Esophagus squamous epithelium (tissue), 5 donors: ENCODE measurements around the gene TCF3. TPM values are rescaled to one million over a fixed set of nuclear protein-coding genes. Genes with fewer than 3 reads are reported as not detected.

Experiments used
- DNase-seq: peaks from one replicate; lab custom pipeline; 2025; lab: John Stamatoyannopoulos, UW
- H3K27ac ChIP-seq, 4 donors: fragments of 200-600 bp; sonication (generic); one replicate each; pipeline ENCODE4 v1.5.1; 2016 to 2019; ENCODE audit warnings: mild to moderate bottlenecking in 1 of 4
- H3K27me3 ChIP-seq, 4 donors: fragments of 200-600 bp; sonication (generic); 1 replicate in 3 of 4; 2 replicates in 1 of 4; pipeline versions ENCODE4 v1.5.1 to v1.6.0; 2017 to 2021; ENCODE audit warnings: antibody characterized with exemption in 1 of 4
- H3K36me3 ChIP-seq, 3 donors: fragments of 200-600 bp; sonication (generic); one replicate each; pipeline ENCODE4 v1.5.1; 2016 to 2019
- H3K4me1 ChIP-seq, 3 donors: fragments of 200-600 bp; sonication (generic); one replicate each; pipeline ENCODE4 v1.5.1; 2017 to 2019
- H3K4me3 ChIP-seq, 4 donors: fragments of 200-600 bp; sonication (generic); 1 replicate in 3 of 4; 2 replicates in 1 of 4; pipeline ENCODE4 v1.5.1; 2016 to 2019; ENCODE audit warnings: mild to moderate bottlenecking in 2 of 4, moderate library complexity in 1 of 4
- H3K9me3 ChIP-seq, 3 donors: fragments of 200-600 bp; sonication (generic); one replicate each; pipeline ENCODE4 v1.5.1; 2016 to 2019
- CTCF ChIP-seq, 6 experiments: fragments of 450-650 bp in 4 of 6; fragments of 200-600 bp in 2 of 6; sonication (generic) in 2 of 6; IDR thresholded peaks; one replicate each; pipeline ENCODE4 v1.5.1; 2016 to 2019; ENCODE audit warnings: antibody characterized with exemption in 6 of 6, mild to moderate bottlenecking in 4 of 6, moderate library complexity in 4 of 6
- POLR2A ChIP-seq, 4 donors: fragments of 450-650 bp; IDR thresholded peaks; one replicate each; pipeline ENCODE4 v1.6.1; 2017; ENCODE audit warnings: antibody characterized with exemption in 4 of 4, mild to moderate bottlenecking in 4 of 4, moderate library complexity in 3 of 4
- WGBS, 2 donors: methylation state at CpG; one replicate each; pipeline ENCODE4 v1.1.5; 2018; 5-methylcytosine and 5-hydroxymethylcytosine counted together
- intact Hi-C: fragments of 100-400 bp; cut with DNase I; formaldehyde crosslinking; loops from one replicate; pipeline ENCODE4 v1.15.0; 2022
- total RNA-seq, 4 donors: library from RNA; depleted of rRNA; stranded (reverse); fragments of >200 nt; gene quantifications; one replicate each; pipeline ENCODE4 v1.1.0, GENCODE V29; 2016
- donor health status: DM: yes; HTN: yes; CAD: no.

Gene TCF3
- total RNA-seq, 4 donors from 2014 or later: 29.9 to 66.0 (median 47.9) TPM

GRCh38 chr19:1629256-1629808, 23.1 kb downstream of the TCF3 start:
- Histone ChIP-seq H3K27ac (no peak overlapping the region), H3K27me3 (no peaks in the 10 kb centered on the region), H3K4me3 (no peak overlapping the region), H3K36me3 (peaks cover 0 to 77% (median 0%) of the 10 kb centered on the region in 3 donors), H3K9me3 (no peaks in the 10 kb centered on the region), H3K4me1 (no peaks in the 10 kb centered on the region)
- 79 to 95% methylated on average over 7 to 8 of the region's 24 CpGs for WGBS, 2 donors
- intact Hi-C loops: no loop called here
- DNase-seq: no peak
- TF ChIP-seq POLR2A (IDR thresholded peaks at IDR 0.05) (no peak), CTCF (IDR thresholded peaks at IDR 0.05) (no peak)

GRCh38 chr19:1627194-1627593, 25.2 kb downstream of the TCF3 start:
- no peak overlapping the region for H3K27ac ChIP-seq
- H3K27me3 ChIP-seq: no peaks in the 10 kb centered on the region
- no peak for DNase-seq
- intact Hi-C loops: no loop called here
- H3K9me3 ChIP-seq: no peaks in the 10 kb centered on the region
- no peaks in the 10 kb centered on the region for H3K4me1 ChIP-seq
- TF ChIP-seq CTCF (IDR thresholded peaks at IDR 0.05) (no peak), POLR2A (IDR thresholded peaks at IDR 0.05) (no peak)
- H3K36me3 ChIP-seq: peaks cover 0 to 78% (median 0%) of the 10 kb centered on the region in 3 donors
- no peak overlapping the region for H3K4me3 ChIP-seq
- WGBS, 2 donors: 100% methylated on average over 1 of the region's 17 CpGs; no CpG with 5 or more reads in 1 of the 2 donors

GRCh38 chr19:1626417-1627010, 25.9 kb downstream of the TCF3 start:
- 73 to 77% methylated on average over 11 to 12 of the region's 32 CpGs for WGBS, 2 donors
- Histone ChIP-seq H3K4me1 (no peaks in the 10 kb centered on the region), H3K27me3 (no peaks in the 10 kb centered on the region), H3K36me3 (peaks cover 0 to 78% (median 0%) of the 10 kb centered on the region in 3 donors), H3K4me3 (no peak overlapping the region), H3K27ac (no peak overlapping the region), H3K9me3 (no peaks in the 10 kb centered on the region)
- DNase-seq: no peak
- intact Hi-C loops: no loop called here
- TF ChIP-seq POLR2A (IDR thresholded peaks at IDR 0.05) (no peak), CTCF (IDR thresholded peaks at IDR 0.05) (no peak)

DNA sequence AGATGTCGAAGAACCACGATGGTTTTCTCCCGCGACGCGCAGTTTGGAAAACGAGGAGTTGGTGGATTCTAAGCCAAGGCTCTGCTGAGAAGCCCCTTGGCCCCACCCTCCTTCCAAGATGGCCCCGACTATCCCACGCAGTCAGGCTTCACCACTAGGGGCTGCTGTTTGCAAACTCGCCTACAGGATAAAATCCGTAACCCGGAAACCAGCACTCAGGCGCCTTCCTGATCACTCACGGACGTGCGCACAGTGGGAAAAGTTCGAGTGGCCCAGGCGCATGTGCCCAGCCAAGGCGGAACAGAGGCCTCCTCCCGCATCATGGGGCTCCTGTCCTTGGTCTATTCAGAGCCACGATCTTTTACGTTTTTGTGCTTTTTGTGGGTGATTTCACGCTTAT, 28.0 kb downstream of the TCF3 start:
- H3K4me3 ChIP-seq: no peak overlapping the region
- TF ChIP-seq CTCF (IDR thresholded peaks at IDR 0.05) (peak in 5 of 6 experiments; percentile 47 to 61 (median 49)), POLR2A (IDR thresholded peaks at IDR 0.05) (no peak)
- intact Hi-C loops: no loop called here
- no peak for DNase-seq
- H3K4me1 ChIP-seq: no peaks in the 10 kb centered on the region
- no peaks in the 10 kb centered on the region for H3K9me3 ChIP-seq
- 82 to 84% methylated on average over 21 to 22 of the region's 23 CpGs for WGBS, 2 donors
- no peak overlapping the region for H3K27ac ChIP-seq
- no peaks in the 10 kb centered on the region for H3K27me3 ChIP-seq
- H3K36me3 ChIP-seq: peaks cover 0 to 81% (median 4%) of the 10 kb centered on the region in 3 donors

GRCh38 chr19:1622541-1622940, 29.9 kb downstream of the TCF3 start:
- intact Hi-C loops: no loop called here
- Histone ChIP-seq H3K27ac (no peak overlapping the region), H3K9me3 (no peaks in the 10 kb centered on the region), H3K27me3 (no peaks in the 10 kb centered on the region), H3K4me1 (no peaks in the 10 kb centered on the region), H3K4me3 (no peak overlapping the region), H3K36me3 (peaks cover 4 to 100% (median 8%) of the 10 kb centered on the region in 3 donors)
- no peak for DNase-seq
- TF ChIP-seq CTCF (IDR thresholded peaks at IDR 0.05): no peak
- TF ChIP-seq POLR2A (IDR thresholded peaks at IDR 0.05): no peak
- 79 to 85% methylated on average over 3 to 4 of the region's 5 CpGs for WGBS, 2 donors
